Fibroblast of mammary gland (primary cell): Measurements from ENCODE around the gene LTK.
A peak's percentile ranks its signal among the peaks of the same experiment; 100 is the strongest.
"Not testable (repeated sequence)": the region's sequence is repeated elsewhere in the genome, so short reads cannot be mapped to it uniquely, and the experiment has no call there.

Source experiments
- DNase-seq: peaks from one replicate; pipeline ENCODE4 v3.0.0-alpha.2; 2010; ENCODE audit warnings: low read depth
- H3K4me3 ChIP-seq: 2 replicates; pipeline ENCODE4 v1.5.1; 2011; ENCODE audit warnings: low read depth, mild to moderate bottlenecking, low read length, moderate library complexity; ENCODE audit not compliant: control insufficient read depth
- CTCF ChIP-seq: conservative IDR thresholded peaks from 2 replicates; pipeline ENCODE4 v1.5.1; 2011; ENCODE audit warnings: low read depth, low read length, inconsistent platforms; ENCODE audit not compliant: control insufficient read depth, insufficient read depth

LTK gene

GRCh38 chr15:41482110-41482877 lies 31.3 kb downstream of the LTK start:
- no peak for TF ChIP-seq CTCF
- no peak overlapping the region for H3K4me3 ChIP-seq
- no peak for DNase-seq

- no peak for DNase-seq
- H3K4me3 ChIP-seq, result no peak overlapping the region
- TF ChIP-seq CTCF, result no peak
Observed at GRCh38 chr15:41480396-41481140, 33.1 kb downstream of the LTK start.

GRCh38 chr15:41476416-41477048 lies 37.1 kb downstream of the LTK start:
- TF ChIP-seq CTCF, result no peak
- H3K4me3 ChIP-seq, result no peak overlapping the region
- DNase-seq, result peak; percentile 57

GRCh38 chr15:41474941-41475340 lies 38.7 kb downstream of the LTK start:
- H3K4me3 ChIP-seq, result no peak overlapping the region
- no peak for DNase-seq
- no peak for TF ChIP-seq CTCF

- H3K4me3 ChIP-seq, result no peak overlapping the region
- no peak for DNase-seq
- no peak for TF ChIP-seq CTCF
Observed at GRCh38 chr15:41474436-41474835, 39.2 kb downstream of the LTK start.

GRCh38 chr15:41473418-41473817 lies 40.2 kb downstream of the LTK start:
- DNase-seq, result no peak
- no peak for TF ChIP-seq CTCF
- no peak overlapping the region for H3K4me3 ChIP-seq

GRCh38 chr15:41469644-41470043 lies 44.0 kb downstream of the LTK start:
- not testable (repeated sequence) for DNase-seq, H3K4me3 ChIP-seq
